Keratinocyte (primary cell): ENCODE measurements around the gene ADAMTS10.

Source experiments
- EZH2 ChIP-seq: IDR thresholded peaks from one replicate; pipeline ENCODE4 v1.6.1; 2012; ENCODE audit warnings: inconsistent platforms, mild to moderate bottlenecking, low read length, moderate library complexity
- TF ChIP-seq, protein P1 (sequence below), 3 experiments: IDR thresholded peaks in 1 of 3; conservative IDR thresholded peaks in 1 of 3; optimal IDR thresholded peaks in 1 of 3; 2 replicates in 2 of 3; 3 replicates in 1 of 3; pipeline versions ENCODE3 to v1.5.1; 2011; ENCODE audit warnings: low read length in 3 of 3, mild to moderate bottlenecking in 3 of 3, moderate library complexity in 2 of 3, control low read depth in 1 of 3, inconsistent platforms in 1 of 3; ENCODE audit not compliant: insufficient read depth in 2 of 3; ENCODE audit errors: extremely low read depth in 1 of 3

DNA sequence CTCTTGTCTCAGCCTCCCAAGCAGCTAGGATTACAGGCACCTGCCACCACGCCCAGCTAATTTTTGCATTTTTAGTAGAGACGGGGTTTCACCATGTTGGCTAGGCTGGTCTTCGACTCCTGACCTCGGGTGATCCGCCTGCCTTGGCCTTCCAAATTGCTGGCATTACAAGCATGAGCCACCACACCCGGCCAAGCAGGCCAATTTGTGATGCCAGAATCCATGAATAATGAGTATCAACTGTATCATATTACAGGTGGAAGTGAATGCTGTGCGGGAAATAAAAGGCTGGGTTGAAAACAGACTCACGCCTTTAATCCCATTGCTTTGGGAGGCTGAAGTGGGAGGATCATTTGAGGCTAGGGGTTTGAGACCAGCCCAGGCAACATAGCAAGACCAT lies 16.3 kb upstream of the ADAMTS10 start:
- TF ChIP-seq, protein P1, sequence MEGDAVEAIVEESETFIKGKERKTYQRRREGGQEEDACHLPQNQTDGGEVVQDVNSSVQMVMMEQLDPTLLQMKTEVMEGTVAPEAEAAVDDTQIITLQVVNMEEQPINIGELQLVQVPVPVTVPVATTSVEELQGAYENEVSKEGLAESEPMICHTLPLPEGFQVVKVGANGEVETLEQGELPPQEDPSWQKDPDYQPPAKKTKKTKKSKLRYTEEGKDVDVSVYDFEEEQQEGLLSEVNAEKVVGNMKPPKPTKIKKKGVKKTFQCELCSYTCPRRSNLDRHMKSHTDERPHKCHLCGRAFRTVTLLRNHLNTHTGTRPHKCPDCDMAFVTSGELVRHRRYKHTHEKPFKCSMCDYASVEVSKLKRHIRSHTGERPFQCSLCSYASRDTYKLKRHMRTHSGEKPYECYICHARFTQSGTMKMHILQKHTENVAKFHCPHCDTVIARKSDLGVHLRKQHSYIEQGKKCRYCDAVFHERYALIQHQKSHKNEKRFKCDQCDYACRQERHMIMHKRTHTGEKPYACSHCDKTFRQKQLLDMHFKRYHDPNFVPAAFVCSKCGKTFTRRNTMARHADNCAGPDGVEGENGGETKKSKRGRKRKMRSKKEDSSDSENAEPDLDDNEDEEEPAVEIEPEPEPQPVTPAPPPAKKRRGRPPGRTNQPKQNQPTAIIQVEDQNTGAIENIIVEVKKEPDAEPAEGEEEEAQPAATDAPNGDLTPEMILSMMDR (optimal IDR thresholded peaks at IDR 0.05 in 1 of 3, IDR thresholded peaks at IDR 0.05 in 1 of 3, conservative IDR thresholded peaks at IDR 0.05 in 1 of 3; ENCODE audit: extremely low read depth in 1 of 3, insufficient read depth in 2 of 3, low read length in 3 of 3) = no peak
- TF ChIP-seq EZH2 = no peak
